K562 (cell line): ENCODE measurements around the gene MPPED1. TPM values are rescaled to one million over a fixed set of nuclear protein-coding genes. Genes with fewer than 3 reads are reported as not detected.

ENCODE experiments used
- ATAC-seq: fragments of 200-7000 bp; cut with Tn5 transposase; 3 replicates; pipeline ENCODE4 v1.9.1; 2020; ENCODE audit warnings: moderate library complexity
- BruUV-seq: library from RNA; stranded (reverse); fragments of 400-500 nt; replicated peaks from 2 replicates; lab custom pipeline; 2021; lab: Mats Ljungman, UMichigan
- CTCF ChIA-PET: fragments of 300-600 bp; formaldehyde crosslinking; extraction: SDS; loops from one replicate; lab custom pipeline; 2021; ENCODE audit warnings: low intra/inter-chr PET ratio; lab: Yijun Ruan, JAX
- POLR2A ChIA-PET: fragments of 300-600, 350-650 bp; sonication (Branson Sonifier 250); formaldehyde crosslinking; extraction: SDS; loops from one replicate; lab custom pipeline; 2021; ENCODE audit warnings: antibody characterized with exemption, inconsistent platforms; lab: Yijun Ruan, JAX
- DNase-seq, 4 experiments: peaks; one replicate each; pipeline versions ENCODE4 v3.0.0 to v3.0.0-alpha.2; 2011 to 2018; ENCODE audit warnings: low spot score in 3 of 4, mixed read lengths in 3 of 4; ENCODE audit errors: extremely low read depth in 1 of 4
- FAIRE-seq: peaks from 2 replicates; lab custom pipeline; 2011; peaks lifted over from hg19 to GRCh38; lab: Jason Lieb, UNC
- H2AFZ ChIP-seq: 2 replicates; pipeline ENCODE4 v1.6.0; 2011; ENCODE audit warnings: low read depth, low read length, control low read depth, inconsistent platforms
- H3K27ac ChIP-seq: fragments of 200-600 bp; 3 replicates; pipeline ENCODE4 v1.8.0; 2011; ENCODE audit warnings: low read depth, mild to moderate bottlenecking, control low read depth, inconsistent platforms, low read length, moderate library complexity, mixed read lengths; ENCODE audit errors: extremely low read depth
- H3K27me3 ChIP-seq, 2 experiments: fragments of 300-600 bp in 1 of 2; 2 replicates in 1 of 2; 3 replicates in 1 of 2; pipeline versions ENCODE4 v1.6.0 to v1.8.0; 2011; ENCODE audit warnings: inconsistent platforms in 2 of 2, low read length in 2 of 2, mild to moderate bottlenecking in 1 of 2, mixed read lengths in 1 of 2, moderate library complexity in 1 of 2; ENCODE audit not compliant: control insufficient read depth in 2 of 2, insufficient read depth in 2 of 2
- H3K36me3 ChIP-seq: fragments of 300-600 bp; 3 replicates; pipeline ENCODE4 v1.8.0; 2011; ENCODE audit warnings: mild to moderate bottlenecking, low read length, inconsistent platforms; ENCODE audit not compliant: control insufficient read depth, insufficient read depth
- H3K4me1 ChIP-seq, 2 experiments: fragments of 200-600 bp in 1 of 2; replicated peaks in 1 of 2; 2 replicates in 1 of 2; 3 replicates in 1 of 2; pipeline versions ENCODE4 v1.5.1 to v1.8.0; 2011; ENCODE audit warnings: inconsistent platforms in 2 of 2, low read length in 2 of 2, mild to moderate bottlenecking in 1 of 2, mixed read lengths in 1 of 2, moderate library complexity in 1 of 2; ENCODE audit not compliant: control insufficient read depth in 2 of 2, insufficient read depth in 2 of 2
- H3K4me2 ChIP-seq: 2 replicates; pipeline ENCODE4 v1.6.1; 2011; ENCODE audit warnings: low read length, control low read depth, inconsistent platforms, mixed read lengths; ENCODE audit not compliant: insufficient read depth
- H3K4me3 ChIP-seq: fragments of 200-600 bp; sonication (generic), shearing (Covaris generic); 2 replicates; pipeline ENCODE4 v1.5.1; 2016; ENCODE audit warnings: control low read depth, inconsistent platforms
- H3K79me2 ChIP-seq: fragments of 200-600 bp; 3 replicates; pipeline ENCODE4 v1.8.0; 2011; ENCODE audit warnings: low read length, inconsistent platforms; ENCODE audit not compliant: control insufficient read depth, insufficient read depth
- H3K9ac ChIP-seq, 2 experiments: 2 replicates each; pipeline versions ENCODE4 v1.6.0 to v1.6.1; 2011; ENCODE audit warnings: low read depth in 2 of 2, low read length in 2 of 2, control low read depth in 1 of 2, inconsistent platforms in 1 of 2, mild to moderate bottlenecking in 1 of 2, mixed read lengths in 1 of 2; ENCODE audit not compliant: insufficient read depth in 1 of 2
- H3K9me1 ChIP-seq: one replicate; pipeline ENCODE4 v1.6.0; 2011; ENCODE audit warnings: inconsistent platforms, mild to moderate bottlenecking, low read length, moderate library complexity; ENCODE audit not compliant: control insufficient read depth, insufficient read depth
- H3K9me3 ChIP-seq: replicated peaks from 2 replicates; pipeline ENCODE4 v1.5.1; 2011; ENCODE audit warnings: low read depth, low read length, inconsistent platforms; ENCODE audit not compliant: control insufficient read depth, insufficient read depth
- H4K20me1 ChIP-seq: replicated peaks from 2 replicates; pipeline ENCODE4 v1.6.1; 2011; ENCODE audit warnings: low read length, inconsistent platforms, mixed read lengths; ENCODE audit not compliant: control insufficient read depth, insufficient read depth
- ZFP36 ChIP-seq: fragments of 150-350 bp; IDR thresholded peaks from 2 replicates; pipeline ENCODE4 v1.6.1; 2018; ENCODE audit warnings: low read length, low read depth; ENCODE audit not compliant: partially characterized antibody
- ZNF431 ChIP-seq: sonication (generic); formaldehyde crosslinking; IDR thresholded peaks from 2 replicates; pipeline ENCODE4 v1.8.0; 2022; ENCODE audit warnings: mild to moderate bottlenecking, missing genetic modification reagents
- WGBS: fragments of 100-300 bp; shearing (Covaris generic); methylation state at CpG from one replicate; pipeline ENCODE4 v1.1.6; 2016; ENCODE audit warnings: low coverage, mixed read lengths; ENCODE audit not compliant: insufficient coverage; ENCODE audit errors: missing lambda C conversion rate; 5-methylcytosine and 5-hydroxymethylcytosine counted together
- in situ Hi-C: fragments of 300-500 bp; cut with MboI; formaldehyde crosslinking; loops from 4 replicates; pipeline ENCODE4 v1.15.0; 2018; ENCODE audit warnings: inconsistent platforms, mixed read lengths
- intact Hi-C: fragments of 100-400 bp; cut with micrococcal nuclease; formaldehyde crosslinking; loops from 2 replicates; pipeline ENCODE4 v1.14.2; 2022
- polyA plus RNA-seq, 8 experiments: library from polyadenylated mRNA; depleted of rRNA in 4 of 8; stranded (reverse) in 5 of 8; unstranded in 3 of 8; fragments of >200 nt; fragmentation: Nextera tagmentation in 2 of 8; fragmentation: Illumina TruSeq in 1 of 8; extraction: Ambion mirVana in 2 of 8; extraction: Trizol in 1 of 8; gene quantifications; 2 replicates each; pipeline versions ENCODE4 v1.2.1 to v1.2.3, GENCODE V29; 2011 to 2014; ENCODE audit warnings: inconsistent platforms in 1 of 8, missing spikeins in 1 of 8
- total RNA-seq, 7 experiments: library from RNA; depleted of rRNA in 6 of 7; stranded (reverse); fragments of >200 nt in 6 of 7; fragmentation: Illumina TruSeq in 2 of 7; extraction: Trizol in 2 of 7; gene quantifications; 2 replicates each; pipeline versions ENCODE4 v1.2.1 to v1.2.3, GENCODE V29; 2011 to 2021; ENCODE audit warnings: low replicate concordance in 1 of 7

MPPED1 gene
- total and polyA plus RNA-seq, 9 of the 15 experiments (the other 6 are each of a cell fraction or from before 2014, with no cell fraction given) = not detected

DNA sequence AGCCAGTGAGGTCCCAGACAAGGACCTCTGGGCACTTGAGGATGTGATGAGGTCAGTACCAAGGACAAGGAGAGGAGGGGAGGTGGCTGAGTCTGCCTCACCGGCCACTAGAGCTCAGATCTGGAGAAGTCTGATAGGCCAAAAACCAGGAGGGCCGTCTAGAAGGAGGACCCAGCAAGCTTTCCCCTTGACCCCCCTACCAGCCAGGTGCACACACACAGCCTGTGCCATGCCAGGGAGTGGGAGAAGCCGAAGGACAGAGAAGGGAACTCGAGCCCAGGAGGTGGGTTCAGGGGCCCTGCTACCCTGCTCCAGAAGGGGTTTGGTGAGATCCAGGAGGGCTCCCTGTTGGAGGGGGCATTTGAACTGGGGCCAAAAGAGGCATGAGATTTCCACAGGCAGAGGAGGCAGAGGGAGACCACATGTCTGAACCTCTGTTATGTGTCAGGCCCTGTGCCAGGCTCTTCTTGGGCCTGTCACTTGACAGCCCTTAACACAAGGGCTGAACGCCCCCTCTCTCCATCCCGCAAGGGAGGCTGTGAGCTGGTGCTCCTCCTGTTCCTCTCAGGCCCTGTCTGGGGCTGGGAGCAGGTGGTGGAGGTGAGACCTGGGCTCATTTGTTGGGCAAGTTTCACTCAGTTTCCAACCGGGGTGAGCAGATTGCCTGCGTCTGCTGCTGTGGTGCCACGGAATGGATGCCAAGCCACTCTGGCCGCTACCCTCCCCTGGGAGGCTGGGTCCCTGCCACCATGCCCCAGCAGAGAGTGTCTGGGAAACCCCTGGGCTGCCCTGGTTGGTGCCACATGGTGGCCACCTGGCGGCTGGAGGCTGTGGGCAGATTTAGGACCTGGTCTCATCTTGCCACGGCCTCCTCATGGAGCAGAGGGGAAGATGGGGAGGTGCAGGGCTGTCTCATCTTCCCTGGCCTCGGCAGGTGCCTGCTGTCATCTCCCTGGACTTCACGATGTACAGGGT is 65.2 kb downstream of the MPPED1 start:
- in situ Hi-C loops = no loop called here
- H3K9ac ChIP-seq = no peak overlapping the region
- no peaks in the 10 kb centered on the region for H3K9me3 ChIP-seq
- no peaks in the 10 kb centered on the region for H3K4me1 ChIP-seq
- H2AFZ ChIP-seq = no peak overlapping the region
- ChIA-PET POLR2A (no interaction called here), CTCF (no interaction called here)
- no peak overlapping the region for H3K27ac ChIP-seq
- 0% methylated on average over 6 of the region's 14 CpGs for WGBS
- intact Hi-C loops = no loop called here
- no peaks in the 10 kb centered on the region for H4K20me1 ChIP-seq
- no peaks in the 10 kb centered on the region for H3K79me2 ChIP-seq
- TF ChIP-seq ZFP36 = peak; percentile 31
- TF ChIP-seq ZNF431 = no peak
- H3K4me3 ChIP-seq = no peak overlapping the region
- no peaks in the 10 kb centered on the region for H3K9me1 ChIP-seq
- ATAC-seq (no peak), DNase-seq (no peak), FAIRE-seq (no peak)
- no TSS peak for BruUV-seq
- no peaks in the 10 kb centered on the region for H3K36me3 ChIP-seq
- H3K4me2 ChIP-seq = no peak overlapping the region
- H3K27me3 ChIP-seq = no peaks in the 10 kb centered on the region; a peak in 1 of 5 replicates

DNA sequence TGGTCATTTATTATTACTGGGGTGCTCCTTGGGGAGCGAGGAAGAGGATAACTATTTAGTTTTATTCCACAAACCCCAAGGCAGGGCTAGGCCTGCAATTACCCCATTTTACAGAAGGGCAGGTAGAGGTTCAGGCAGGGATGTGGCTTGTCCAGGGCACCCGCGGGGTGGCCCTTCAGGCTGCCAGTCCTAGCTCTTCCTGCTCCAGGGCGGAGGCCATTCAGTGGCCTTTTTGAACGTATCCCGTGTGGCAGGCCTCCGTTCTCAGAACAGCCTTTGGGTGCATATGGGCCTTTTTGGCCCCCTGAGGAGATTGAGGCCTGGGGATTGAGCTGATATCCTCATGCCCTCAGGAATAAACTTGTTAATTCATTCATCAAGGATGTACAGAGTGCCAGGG is 66.2 kb downstream of the MPPED1 start:
- no TSS peak for BruUV-seq
- H3K27ac ChIP-seq = no peak overlapping the region

More for the DNA sequence above, 66.2 kb downstream of the MPPED1 start:
- Histone ChIP-seq H2AFZ (no peak overlapping the region), H3K4me2 (no peak overlapping the region), H4K20me1 (no peaks in the 10 kb centered on the region), H3K9me3 (no peaks in the 10 kb centered on the region), H3K4me3 (no peak overlapping the region), H3K79me2 (no peaks in the 10 kb centered on the region), H3K36me3 (no peaks in the 10 kb centered on the region), H3K27me3 (no peaks in the 10 kb centered on the region; a peak in 1 of 5 replicates), H3K4me1 (no peaks in the 10 kb centered on the region), H3K9me1 (no peaks in the 10 kb centered on the region), H3K9ac (no peak overlapping the region)
- 0% methylated on average over 7 of the region's 7 CpGs for WGBS
- no peak for ATAC-seq
- in situ Hi-C loops (no loop called here), intact Hi-C loops (no loop called here)
- ChIA-PET POLR2A (no interaction called here), CTCF (no interaction called here)
- no peak for DNase-seq
- FAIRE-seq = no peak
